ENCODE data around the gene CAB39.
A peak's percentile ranks its signal among the peaks of the same experiment; 100 is the strongest.
"Not testable (repeated sequence)": the region's sequence is repeated elsewhere in the genome, so short reads cannot be mapped to it uniquely, and the experiment has no call there.

Gene CAB39

DNA sequence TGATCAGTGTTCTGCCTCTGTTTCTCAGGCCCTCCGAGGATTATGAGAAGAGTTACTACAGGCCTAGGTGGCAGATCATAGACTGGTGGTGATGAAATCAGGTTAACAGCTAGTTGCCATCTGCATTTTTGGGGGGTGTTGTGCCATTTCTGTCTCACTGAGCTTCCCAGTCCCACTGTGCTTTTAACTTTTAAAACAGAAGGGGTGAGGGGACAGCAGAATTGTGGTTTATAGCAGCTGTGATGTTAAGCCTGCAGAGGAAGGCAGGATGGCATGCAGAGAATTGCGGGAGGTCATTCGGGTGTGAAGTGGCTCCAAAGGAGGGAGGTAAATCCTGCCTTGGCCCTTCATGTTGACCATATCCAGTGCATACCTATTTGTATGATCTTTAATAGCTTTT is 5.0 kb downstream of the CAB39 start:
- Mint-ChIP-seq H3K9me3 (ENCODE audit: low read depth) (no peaks in the 10 kb centered on the region), H3K4me1 (ENCODE audit: low read depth) (peaks cover 76% of the 10 kb centered on the region), H3K4me3 (peak overlapping the region; percentile 70), H3K27ac (peak overlapping the region; percentile 87), H3K27me3 (no peaks in the 10 kb centered on the region), H3K36me3 (peaks cover 12% of the 10 kb centered on the region)

DNA sequence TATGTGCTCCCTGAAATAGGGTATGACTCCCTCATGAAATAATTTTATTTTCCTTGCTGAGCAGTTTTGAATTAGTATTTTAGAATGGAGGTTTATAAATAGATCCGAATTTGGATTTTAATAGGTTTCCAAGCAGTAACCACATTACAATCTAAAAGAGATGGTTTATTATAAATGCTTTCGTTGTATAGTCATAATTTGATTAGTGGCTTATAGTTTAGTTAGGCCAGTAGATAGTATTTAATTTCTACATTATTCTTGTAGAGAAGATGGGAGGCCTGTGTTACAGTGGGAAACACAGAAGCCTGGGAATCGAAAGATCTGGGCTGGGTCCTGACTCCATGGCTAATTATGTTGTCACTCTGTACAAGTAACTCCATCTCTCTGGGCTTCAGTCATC is 6.7 kb downstream of the CAB39 start:
- Mint-ChIP-seq H3K36me3 (peaks cover 12% of the 10 kb centered on the region), H3K27me3 (no peaks in the 10 kb centered on the region), H3K27ac (peak overlapping the region; percentile 80), H3K9me3 (ENCODE audit: low read depth) (no peaks in the 10 kb centered on the region), H3K4me3 (peak overlapping the region; percentile 64), H3K4me1 (ENCODE audit: low read depth) (peaks cover 88% of the 10 kb centered on the region)

DNA sequence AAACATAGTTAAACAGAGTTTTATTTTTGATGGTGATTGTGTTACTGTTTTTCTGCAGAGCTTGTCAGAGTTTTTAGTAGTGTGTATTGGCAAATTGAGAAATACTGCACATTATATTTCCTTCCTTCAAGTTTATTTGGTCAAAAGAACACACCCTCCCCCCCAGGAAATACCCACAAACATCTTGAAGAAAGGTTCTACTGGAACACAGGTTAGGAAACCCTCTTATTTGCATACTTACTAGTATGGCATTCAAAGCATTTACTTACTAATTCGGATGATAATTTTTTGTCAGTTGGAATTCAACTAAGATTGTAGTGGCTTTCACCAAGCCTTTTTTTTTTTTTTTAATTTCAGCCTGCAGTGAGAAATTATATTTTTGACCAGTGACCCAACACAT is 9.1 kb downstream of the CAB39 start:
- H3K36me3 Mint-ChIP-seq = peaks cover 16% of the 10 kb centered on the region
- no peaks in the 10 kb centered on the region for H3K9me3 Mint-ChIP-seq (ENCODE audit: low read depth)
- H3K27me3 Mint-ChIP-seq = no peaks in the 10 kb centered on the region
- peaks cover 90% of the 10 kb centered on the region for H3K4me1 Mint-ChIP-seq (ENCODE audit: low read depth)
- peak overlapping the region; percentile 48 for H3K4me3 Mint-ChIP-seq
- peak overlapping the region; percentile 80 for H3K27ac Mint-ChIP-seq

DNA sequence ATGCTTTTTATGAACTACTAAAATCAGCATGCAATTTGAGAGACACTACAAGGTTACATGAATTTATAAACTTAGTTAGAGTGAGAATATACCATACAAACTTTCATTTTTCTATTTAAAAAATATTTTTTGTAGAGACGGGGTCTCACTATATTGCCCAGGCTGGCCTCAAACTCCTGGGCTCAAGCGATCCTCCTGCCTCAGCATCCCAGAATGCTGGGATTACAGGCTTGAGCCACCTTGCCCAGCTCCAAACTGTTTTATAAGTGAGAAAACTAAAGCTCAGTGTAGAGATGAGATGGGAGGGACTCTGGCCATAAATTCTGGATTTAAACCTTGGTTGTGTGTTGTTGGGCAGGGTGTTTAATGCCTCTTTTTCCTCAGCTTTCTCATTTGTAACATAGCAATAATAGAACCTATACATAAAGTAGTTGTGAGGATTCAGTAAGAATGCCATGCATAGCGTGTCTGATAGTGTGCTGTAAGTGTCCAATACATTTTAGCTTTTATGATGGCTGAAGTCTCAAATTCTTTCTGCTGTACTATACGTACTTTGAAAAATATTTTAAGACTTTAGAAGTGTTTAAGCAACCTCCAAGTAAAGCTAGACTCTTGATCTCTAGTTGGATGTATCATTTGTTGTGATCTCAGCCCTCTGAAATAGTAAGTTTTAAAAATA is 9.7 kb downstream of the CAB39 start:
- H3K4me3 Mint-ChIP-seq = peak overlapping the region; percentile 70
- H3K9me3 Mint-ChIP-seq (ENCODE audit: low read depth) = no peaks in the 10 kb centered on the region
- peaks cover 87% of the 10 kb centered on the region for H3K4me1 Mint-ChIP-seq (ENCODE audit: low read depth)
- H3K27ac Mint-ChIP-seq = peak overlapping the region; percentile 80
- H3K36me3 Mint-ChIP-seq = peaks cover 18% of the 10 kb centered on the region
- H3K27me3 Mint-ChIP-seq = no peaks in the 10 kb centered on the region

DNA sequence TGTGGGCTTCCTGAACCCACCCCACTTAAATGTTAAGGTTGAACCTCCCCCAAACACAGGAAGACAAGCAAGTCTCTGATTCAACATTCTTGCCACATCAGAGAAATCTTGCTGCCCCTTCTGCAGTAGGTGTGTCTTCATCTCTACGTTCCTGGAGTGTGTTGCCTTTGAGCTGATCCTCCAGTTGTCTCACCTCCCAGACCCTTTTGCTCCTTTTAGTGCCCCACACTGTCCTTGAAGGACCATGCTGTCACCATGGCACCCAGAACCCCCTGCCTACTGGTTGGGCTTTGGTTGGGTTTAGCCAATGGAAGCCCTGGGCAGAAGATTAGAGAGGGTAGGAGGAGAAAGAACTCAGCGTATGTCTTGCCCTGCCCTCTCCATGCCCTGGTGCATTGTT is 10.7 kb downstream of the CAB39 start:
- H3K27me3 Mint-ChIP-seq = no peaks in the 10 kb centered on the region
- peaks cover 77% of the 10 kb centered on the region for H3K4me1 Mint-ChIP-seq (ENCODE audit: low read depth)
- H3K9me3 Mint-ChIP-seq (ENCODE audit: low read depth) = no peaks in the 10 kb centered on the region
- peak overlapping the region; percentile 74 for H3K4me3 Mint-ChIP-seq
- H3K36me3 Mint-ChIP-seq = peaks cover 18% of the 10 kb centered on the region
- H3K27ac Mint-ChIP-seq = peak overlapping the region; percentile 55

DNA sequence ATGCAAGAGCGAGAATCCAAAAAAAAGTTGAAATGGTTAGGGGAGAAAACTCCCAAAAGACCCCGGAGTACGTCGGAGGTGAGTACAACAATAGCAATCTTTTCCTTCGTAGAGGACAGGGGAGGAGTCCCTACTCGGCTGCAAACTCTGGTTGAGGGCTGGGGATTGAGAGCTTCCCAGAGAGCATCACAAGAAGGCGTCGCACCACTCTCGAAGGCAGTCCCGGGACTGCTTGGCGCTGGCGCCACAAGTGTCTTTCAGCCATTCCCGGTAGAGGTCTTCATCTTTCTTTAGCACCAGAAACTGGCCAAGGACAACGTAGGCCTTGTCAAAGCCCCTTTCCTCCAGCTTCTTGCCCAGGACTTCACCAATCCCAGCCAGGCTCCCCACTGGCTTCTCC is 12.3 kb downstream of the CAB39 start:
- peaks cover 76% of the 10 kb centered on the region for H3K4me1 Mint-ChIP-seq (ENCODE audit: low read depth)
- peaks cover 20% of the 10 kb centered on the region for H3K36me3 Mint-ChIP-seq
- H3K27ac Mint-ChIP-seq = peak overlapping the region; percentile 54
- H3K4me3 Mint-ChIP-seq; H3K9me3 Mint-ChIP-seq (ENCODE audit: low read depth); H3K27me3 Mint-ChIP-seq: not testable (repeated sequence)

DNA sequence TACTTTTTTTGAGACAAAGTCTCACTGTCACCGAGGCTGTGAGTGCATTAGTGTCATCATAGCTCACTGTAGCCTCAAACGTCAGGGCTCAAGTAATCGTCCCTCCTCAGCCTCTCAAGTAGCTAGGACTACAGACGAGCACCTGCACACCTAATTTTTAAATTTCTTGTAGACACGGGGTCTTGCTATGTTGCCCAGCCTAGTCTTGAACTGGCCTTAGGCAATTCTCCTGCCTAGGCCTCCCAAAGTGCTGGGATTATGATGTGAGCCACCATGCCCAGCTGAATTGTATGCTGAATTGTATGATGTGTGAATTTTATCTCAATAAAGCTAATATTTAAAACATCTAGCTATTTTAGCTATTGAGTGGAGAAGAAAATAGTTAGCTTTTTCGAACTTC is 18.9 kb downstream of the CAB39 start:
- H3K4me1 Mint-ChIP-seq (ENCODE audit: low read depth) = peaks cover 76% of the 10 kb centered on the region
- H3K9me3 Mint-ChIP-seq (ENCODE audit: low read depth) = no peaks in the 10 kb centered on the region
- peaks cover 10% of the 10 kb centered on the region for H3K36me3 Mint-ChIP-seq
- no peak overlapping the region for H3K4me3 Mint-ChIP-seq
- H3K27me3 Mint-ChIP-seq = no peaks in the 10 kb centered on the region
- no peak overlapping the region for H3K27ac Mint-ChIP-seq

DNA sequence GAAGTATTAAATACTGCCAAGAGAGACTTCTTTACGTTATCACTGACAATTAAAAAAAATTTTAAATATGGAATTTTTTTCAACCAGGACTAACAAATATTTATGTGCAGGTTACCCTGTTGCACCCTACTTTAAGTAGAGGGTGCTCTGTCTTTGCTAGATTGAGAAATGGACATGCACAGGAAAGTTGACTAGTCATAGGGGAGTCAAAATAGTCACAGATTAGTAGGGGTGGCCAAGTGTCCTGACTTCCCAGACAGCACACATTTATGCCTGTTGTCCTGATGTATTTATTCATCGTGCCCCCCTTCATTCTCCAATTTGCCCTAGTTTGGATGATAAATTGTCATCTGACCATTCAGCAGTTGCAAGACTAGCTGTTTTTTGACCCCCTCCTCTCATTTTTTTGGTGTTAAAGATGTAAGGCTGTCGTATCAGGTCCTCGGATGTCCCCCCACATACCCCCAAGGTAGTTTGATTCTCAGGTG is 20.3 kb downstream of the CAB39 start:
- Mint-ChIP-seq H3K36me3 (peaks cover 6% of the 10 kb centered on the region), H3K4me1 (ENCODE audit: low read depth) (peaks cover 85% of the 10 kb centered on the region), H3K27ac (peak overlapping the region; percentile 6), H3K9me3 (ENCODE audit: low read depth) (no peaks in the 10 kb centered on the region), H3K4me3 (peak overlapping the region; percentile 1), H3K27me3 (no peaks in the 10 kb centered on the region)

DNA sequence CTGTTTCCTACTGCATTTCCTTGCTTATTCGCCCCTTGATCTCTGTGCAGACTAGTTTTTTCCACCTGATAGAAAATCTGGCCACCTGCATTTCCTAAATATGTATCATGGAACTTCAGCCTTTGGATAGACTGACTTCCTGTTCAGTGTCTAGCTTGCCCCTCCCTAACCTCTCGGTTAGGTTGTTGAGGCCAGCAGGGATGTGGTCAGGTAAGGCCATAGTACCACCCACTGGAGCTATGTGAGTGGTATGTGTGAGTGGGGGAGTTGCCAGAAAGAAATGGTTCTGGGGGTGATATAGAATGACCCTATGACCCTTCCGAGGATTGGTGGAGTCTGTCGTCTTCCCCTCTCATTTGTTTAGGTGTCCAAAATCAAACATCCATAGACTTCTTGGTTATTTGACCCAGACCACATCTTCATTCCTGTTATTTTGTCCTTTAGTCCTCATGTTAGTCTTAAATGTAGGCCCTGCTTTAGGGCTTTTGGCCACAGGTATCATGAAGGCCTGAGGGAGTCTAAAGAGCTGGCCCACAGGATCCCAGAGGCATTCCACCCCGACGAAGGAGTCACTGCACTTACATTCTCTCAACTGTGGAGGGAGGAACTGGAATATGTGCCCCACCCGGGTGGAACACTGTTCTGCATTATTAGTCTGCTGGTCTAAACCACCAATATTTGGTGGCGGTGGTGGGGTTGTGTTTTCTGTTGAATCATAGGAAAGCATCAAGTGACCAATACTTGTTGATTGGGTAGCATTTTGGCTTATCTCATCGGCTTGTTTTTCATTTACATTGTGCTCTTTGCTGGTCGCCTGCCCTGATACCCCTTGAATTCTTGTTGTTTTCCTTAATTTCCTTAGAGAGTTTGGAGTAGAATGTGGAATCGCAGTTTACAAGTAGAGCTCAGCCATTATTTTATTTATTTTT is 21.9 kb downstream of the CAB39 start:
- H3K9me3 Mint-ChIP-seq (ENCODE audit: low read depth) = no peaks in the 10 kb centered on the region
- H3K4me1 Mint-ChIP-seq (ENCODE audit: low read depth) = peaks cover 89% of the 10 kb centered on the region
- H3K27me3 Mint-ChIP-seq = no peaks in the 10 kb centered on the region
- no peak overlapping the region for H3K4me3 Mint-ChIP-seq
- H3K27ac Mint-ChIP-seq = peak overlapping the region; percentile 58
- H3K36me3 Mint-ChIP-seq = peaks cover 2% of the 10 kb centered on the region

DNA sequence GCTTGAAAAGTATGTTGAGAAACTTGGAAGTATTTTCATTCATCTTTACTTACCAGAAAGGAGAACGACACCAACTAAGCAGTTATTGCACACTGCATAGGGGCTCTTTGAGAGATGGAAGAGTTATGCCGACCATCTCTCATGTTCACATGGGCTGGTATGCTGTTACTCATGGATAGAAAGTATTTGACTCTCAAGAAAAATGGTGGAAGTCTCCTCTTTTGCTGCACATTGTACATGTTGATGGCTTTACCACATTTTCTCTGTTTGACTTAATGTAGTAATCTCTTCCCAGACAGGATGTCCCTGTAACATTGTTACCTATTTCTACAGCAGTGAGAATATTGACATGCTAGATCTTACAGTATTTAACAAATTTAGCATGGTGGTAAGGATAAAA is 23.2 kb downstream of the CAB39 start:
- no peaks in the 10 kb centered on the region for H3K9me3 Mint-ChIP-seq (ENCODE audit: low read depth)
- H3K4me3 Mint-ChIP-seq = peak overlapping the region; percentile 1
- peaks cover 8% of the 10 kb centered on the region for H3K36me3 Mint-ChIP-seq

DNA sequence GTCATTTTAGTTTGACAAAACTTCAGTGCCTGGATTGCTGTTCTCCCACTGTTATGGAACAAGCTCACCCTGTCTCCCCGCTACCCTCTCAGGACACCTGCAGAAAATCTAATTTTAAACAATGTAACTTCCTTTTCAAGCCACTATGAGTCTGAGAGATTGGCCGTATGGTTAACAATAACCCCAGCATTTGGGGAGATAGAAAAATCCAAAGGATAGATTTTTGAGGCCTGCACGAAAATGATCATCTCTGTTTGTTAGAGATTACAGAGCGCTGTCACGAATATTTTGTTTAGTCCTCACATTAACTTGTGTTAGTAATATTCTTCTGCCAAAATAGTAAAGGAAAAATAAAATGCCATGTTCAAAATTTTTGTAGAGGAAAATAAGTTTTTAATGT is 24.7 kb downstream of the CAB39 start:
- Mint-ChIP-seq H3K4me3 (peak overlapping the region; percentile 32), H3K4me1 (ENCODE audit: low read depth) (peaks cover 81% of the 10 kb centered on the region), H3K27ac (peak overlapping the region; percentile 41), H3K36me3 (peaks cover 11% of the 10 kb centered on the region), H3K9me3 (ENCODE audit: low read depth) (no peaks in the 10 kb centered on the region), H3K27me3 (no peaks in the 10 kb centered on the region)

More for the DNA sequence above, 23.2 kb downstream of the CAB39 start:
- Mint-ChIP-seq H3K27ac (peak overlapping the region; percentile 30), H3K4me1 (ENCODE audit: low read depth) (peaks cover 89% of the 10 kb centered on the region), H3K27me3 (no peaks in the 10 kb centered on the region)

DNA sequence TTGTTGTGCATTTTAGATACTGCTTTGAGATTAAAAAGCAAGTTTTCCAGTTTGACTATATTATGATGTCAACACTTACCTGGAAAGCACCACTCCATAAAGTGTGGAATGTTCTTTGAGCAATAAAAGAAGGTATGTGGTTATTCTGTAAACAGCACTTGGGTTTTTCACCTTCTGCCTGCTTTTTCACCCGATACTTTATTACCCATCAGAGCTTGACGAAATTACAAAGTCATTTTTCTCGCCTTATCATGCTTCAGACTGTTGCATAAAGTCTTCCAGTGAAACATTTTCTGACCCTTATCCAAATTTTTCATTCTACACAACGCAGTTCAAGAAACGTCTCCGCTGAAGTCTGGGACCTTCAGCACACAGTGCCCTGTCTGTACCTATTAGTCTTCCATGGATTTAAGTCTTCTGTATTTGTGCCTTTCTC is 25.2 kb downstream of the CAB39 start:
- Mint-ChIP-seq H3K4me1 (ENCODE audit: low read depth) (peaks cover 80% of the 10 kb centered on the region), H3K36me3 (peaks cover 13% of the 10 kb centered on the region), H3K27ac (peak overlapping the region; percentile 55), H3K27me3 (no peaks in the 10 kb centered on the region), H3K4me3 (peak overlapping the region; percentile 36), H3K9me3 (ENCODE audit: low read depth) (no peaks in the 10 kb centered on the region)

DNA sequence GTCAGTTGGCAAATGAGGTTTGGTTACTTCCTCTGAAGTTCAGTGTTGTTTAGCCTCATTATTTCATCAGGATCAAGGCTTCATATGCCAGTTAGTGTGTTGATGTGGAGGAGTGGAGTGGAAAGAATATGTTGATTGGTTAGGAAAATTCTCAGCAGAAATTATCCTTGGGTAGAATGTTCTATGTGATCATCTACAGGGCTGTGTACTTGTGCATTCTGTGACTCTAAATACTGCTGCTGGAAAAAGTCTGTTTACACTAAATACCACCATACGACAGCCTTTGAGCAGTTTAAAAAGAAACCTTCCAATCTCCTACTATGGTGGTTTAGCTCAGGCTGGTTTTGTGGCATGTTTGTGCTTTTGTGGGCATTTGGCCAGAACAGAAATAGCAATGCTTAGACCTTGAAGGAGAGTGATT is 25.8 kb downstream of the CAB39 start:
- no peaks in the 10 kb centered on the region for H3K9me3 Mint-ChIP-seq (ENCODE audit: low read depth)
- H3K27ac Mint-ChIP-seq = peak overlapping the region; percentile 55
- H3K27me3 Mint-ChIP-seq = no peaks in the 10 kb centered on the region
- H3K4me3 Mint-ChIP-seq = peak overlapping the region; percentile 36
- H3K36me3 Mint-ChIP-seq = peaks cover 14% of the 10 kb centered on the region
- peaks cover 80% of the 10 kb centered on the region for H3K4me1 Mint-ChIP-seq (ENCODE audit: low read depth)

DNA sequence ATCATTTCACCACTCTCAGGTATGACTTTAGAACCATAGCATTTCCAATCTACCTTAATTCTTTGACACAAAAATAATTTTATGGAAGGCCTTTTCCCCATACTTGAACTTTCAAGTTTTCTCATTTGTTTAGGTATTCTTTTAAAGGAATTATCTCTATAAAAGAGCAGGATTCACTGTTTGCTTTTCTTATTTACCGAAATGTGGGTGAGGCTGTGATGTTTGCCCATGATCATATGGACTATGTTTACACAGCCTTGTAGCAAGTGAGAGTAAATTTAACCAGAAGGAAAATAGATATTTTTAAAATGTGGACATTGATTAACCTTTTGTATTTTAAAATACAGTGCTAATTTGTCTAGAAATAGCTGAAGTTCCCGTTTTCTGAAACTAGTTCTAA is 26.3 kb downstream of the CAB39 start:
- Mint-ChIP-seq H3K36me3 (peaks cover 14% of the 10 kb centered on the region), H3K27me3 (no peaks in the 10 kb centered on the region), H3K9me3 (ENCODE audit: low read depth) (no peaks in the 10 kb centered on the region), H3K4me3 (no peak overlapping the region), H3K27ac (peak overlapping the region; percentile 55), H3K4me1 (ENCODE audit: low read depth) (peaks cover 74% of the 10 kb centered on the region)

DNA sequence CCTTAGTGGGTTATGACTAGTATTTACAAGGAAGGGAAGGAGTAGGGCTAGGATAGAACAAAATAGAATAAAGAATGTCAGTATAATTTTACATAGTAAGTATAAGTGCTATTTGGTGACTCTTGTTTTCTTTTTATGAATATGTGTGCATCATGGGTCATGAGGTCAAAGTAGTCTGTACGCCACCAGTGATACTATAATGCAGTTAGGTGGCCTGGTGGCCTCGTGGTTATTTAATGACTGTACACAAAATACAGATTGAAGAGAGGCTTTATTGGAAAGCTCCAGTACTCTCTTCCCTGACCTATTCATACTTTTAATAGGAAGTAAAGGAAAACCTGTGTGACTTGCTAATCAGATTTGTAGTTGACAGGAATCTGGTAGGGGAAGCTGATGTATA is 27.3 kb downstream of the CAB39 start:
- Mint-ChIP-seq H3K36me3 (peaks cover 12% of the 10 kb centered on the region), H3K27me3 (no peaks in the 10 kb centered on the region), H3K4me3 (no peak overlapping the region), H3K9me3 (ENCODE audit: low read depth) (no peaks in the 10 kb centered on the region), H3K4me1 (ENCODE audit: low read depth) (peaks cover 70% of the 10 kb centered on the region), H3K27ac (peak overlapping the region; percentile 30)
